ENCODE measurements around the gene ADCK2.

DNA sequence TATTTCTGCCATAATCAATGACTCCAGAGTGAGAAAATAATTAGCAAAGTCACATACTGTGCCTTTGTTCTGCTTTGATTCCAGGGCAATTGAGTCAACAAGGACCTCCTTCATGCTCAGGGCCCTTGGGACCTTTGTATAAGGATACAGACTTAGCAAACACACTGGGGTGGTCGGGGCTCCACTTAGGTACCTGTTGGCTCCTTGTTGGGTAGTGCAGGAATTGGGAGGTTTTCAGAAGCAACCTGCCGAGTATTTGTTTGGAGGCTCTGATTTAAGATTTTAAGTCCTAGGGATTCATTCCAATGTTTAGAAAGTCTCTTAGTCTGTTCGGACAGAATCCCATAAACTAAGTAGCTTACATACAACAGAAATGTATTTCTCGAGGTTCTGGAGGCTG, 3.0 kb downstream of the ADCK2 start:
- TF ChIP-seq CTBP1 (IDR thresholded peaks at IDR 0.05; ENCODE audit: borderline replicate concordance) (no peak), TARDBP (IDR thresholded peaks at IDR 0.05) (no peak), BHLHE40 (IDR thresholded peaks at IDR 0.05; ENCODE audit: borderline replicate concordance) (no peak)

All from HEK293T (cell line).